Measurements from ENCODE around the gene ESYT3.
"Not testable (repeated sequence)": the region's sequence is repeated elsewhere in the genome, so short reads cannot be mapped to it uniquely, and the experiment has no call there.

Gene ESYT3

DNA sequence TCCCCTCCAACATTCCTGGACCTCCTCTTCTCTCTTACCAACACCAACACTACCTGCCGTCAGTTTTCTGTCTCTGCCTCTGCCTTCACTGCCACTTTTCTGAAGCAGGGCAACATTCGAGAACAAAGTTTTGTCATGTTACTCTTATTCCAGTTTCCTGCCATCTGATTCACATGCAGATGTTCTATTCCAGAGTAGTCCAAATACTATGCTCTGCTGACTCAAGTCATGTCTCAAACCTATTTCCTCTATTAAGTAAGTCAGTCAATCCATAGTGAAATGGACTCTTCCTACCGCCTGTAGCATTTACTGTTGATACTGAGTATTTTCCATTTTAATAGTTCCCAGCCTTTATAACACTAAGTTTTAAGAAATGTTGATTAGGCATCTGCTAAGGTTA lies 43.4 kb downstream of the ESYT3 start:
- TF ChIP-seq YY1 (IDR thresholded peaks at IDR 0.05; ENCODE audit: insufficient read depth, insufficient read length) = no peak
- no peak for TF ChIP-seq SUZ12 (IDR thresholded peaks at IDR 0.05; ENCODE audit: extremely low read depth, insufficient read depth, insufficient read length)
- no peak for TF ChIP-seq ZNF274 (IDR thresholded peaks at IDR 0.05; ENCODE audit: low read depth, low read length)
- Histone ChIP-seq H3K9me3 (ENCODE audit: insufficient read depth, low read length) (no peaks in the 10 kb centered on the region), H3K4me1 (ENCODE audit: insufficient read depth, insufficient read length) (no peaks in the 10 kb centered on the region), H3K9ac (ENCODE audit: insufficient read length, low read depth) (no peak overlapping the region), H3K27me3 (ENCODE audit: insufficient read depth, insufficient read length) (no peaks in the 10 kb centered on the region), H3K36me3 (ENCODE audit: insufficient read depth, insufficient read length, low read length) (peaks cover 18% of the 10 kb centered on the region), H3K4me3 (ENCODE audit: insufficient read length, low read depth) (no peak overlapping the region)
- DNase-seq (ENCODE audit: low read depth, low spot score) = no peak

DNA sequence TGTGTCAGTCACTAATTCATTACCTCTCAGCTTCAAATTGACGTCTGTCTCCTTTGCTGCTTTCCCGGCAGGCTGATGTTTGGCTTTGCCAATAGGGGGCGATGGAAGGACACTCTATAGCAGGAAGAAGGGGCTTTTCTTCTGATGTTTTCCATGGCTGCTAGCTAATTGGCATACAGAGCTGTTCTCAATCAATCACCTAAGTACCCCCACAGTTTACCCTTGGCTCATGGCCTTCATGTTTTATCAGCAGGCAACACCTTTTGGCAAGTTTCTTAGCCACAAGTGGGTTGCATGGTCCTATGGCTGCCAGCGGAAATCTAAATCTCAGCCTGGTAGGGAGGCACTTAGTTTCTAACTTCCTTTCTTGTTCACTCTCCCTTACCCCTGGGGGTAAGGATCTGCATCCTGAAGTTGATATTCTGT lies 45.0 kb downstream of the ESYT3 start:
- Histone ChIP-seq H3K9me3 (ENCODE audit: insufficient read depth, low read length) (peaks cover 10% of the 10 kb centered on the region; the same call in 1 of the 2 replicates), H3K36me3 (ENCODE audit: insufficient read depth, insufficient read length, low read length) (peaks cover 5% of the 10 kb centered on the region), H3K9ac (ENCODE audit: insufficient read length, low read depth) (no peak overlapping the region), H3K4me1 (ENCODE audit: insufficient read depth, insufficient read length) (no peaks in the 10 kb centered on the region), H3K4me3 (ENCODE audit: insufficient read length, low read depth) (no peak overlapping the region), H3K27me3 (ENCODE audit: insufficient read depth, insufficient read length) (no peaks in the 10 kb centered on the region)
- no peak for TF ChIP-seq SUZ12 (IDR thresholded peaks at IDR 0.05; ENCODE audit: extremely low read depth, insufficient read depth, insufficient read length)
- TF ChIP-seq ZNF274 (IDR thresholded peaks at IDR 0.05; ENCODE audit: low read depth, low read length) = no peak
- TF ChIP-seq YY1 (IDR thresholded peaks at IDR 0.05; ENCODE audit: insufficient read depth, insufficient read length) = no peak
- peak; percentile 56 for DNase-seq (ENCODE audit: low read depth, low spot score)

DNA sequence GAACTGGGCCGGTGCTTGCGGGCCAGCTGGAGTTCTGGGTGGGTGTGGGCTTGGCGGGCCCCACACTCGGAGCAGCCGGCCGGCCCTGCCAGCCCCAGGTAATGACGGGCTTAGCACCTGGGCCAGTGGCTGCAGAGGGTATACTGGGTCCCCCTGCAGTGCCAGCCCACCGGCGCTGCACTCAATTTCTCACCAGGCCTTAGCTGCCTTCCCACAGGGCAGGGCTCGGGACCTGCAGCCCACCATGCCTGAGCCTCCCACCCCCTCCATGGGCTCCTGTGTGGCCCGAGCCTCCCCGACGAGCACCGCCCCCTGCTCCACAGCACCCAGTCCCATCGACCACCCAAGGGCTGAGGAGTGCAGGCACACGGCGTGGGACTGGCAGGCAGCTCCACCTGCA lies 50.3 kb downstream of the ESYT3 start:
- H3K9me3 ChIP-seq (ENCODE audit: insufficient read depth, low read length) = peaks cover 34% of the 10 kb centered on the region
- not testable (repeated sequence) for H3K4me3 ChIP-seq (ENCODE audit: insufficient read length, low read depth); H3K4me1 ChIP-seq (ENCODE audit: insufficient read depth, insufficient read length); H3K9ac ChIP-seq (ENCODE audit: insufficient read length, low read depth); H3K36me3 ChIP-seq (ENCODE audit: insufficient read depth, insufficient read length, low read length); DNase-seq (ENCODE audit: low read depth, low spot score); H3K27me3 ChIP-seq (ENCODE audit: insufficient read depth, insufficient read length)

DNA sequence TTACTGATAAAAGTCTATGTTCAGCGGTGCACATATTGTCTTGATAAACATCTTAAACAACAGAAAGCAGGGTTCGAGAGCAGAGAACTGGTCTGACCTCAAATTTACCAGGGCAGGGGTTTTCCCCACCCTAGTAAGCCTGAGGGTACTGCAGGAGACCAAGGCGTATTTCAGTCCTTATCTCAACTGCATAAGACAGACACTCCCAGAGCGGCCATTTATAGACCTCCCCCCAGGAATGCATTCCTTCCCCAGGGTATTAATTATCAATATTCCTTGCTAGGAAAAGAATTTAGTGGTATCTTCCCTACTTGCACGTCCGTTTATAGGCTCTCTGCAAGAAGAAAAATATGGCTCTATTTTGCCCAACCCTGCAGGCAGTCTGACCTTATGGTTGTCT lies 52.2 kb downstream of the ESYT3 start:
- not testable (repeated sequence) for H3K4me1 ChIP-seq (ENCODE audit: insufficient read depth, insufficient read length); H3K27me3 ChIP-seq (ENCODE audit: insufficient read depth, insufficient read length); H3K4me3 ChIP-seq (ENCODE audit: insufficient read length, low read depth); H3K36me3 ChIP-seq (ENCODE audit: insufficient read depth, insufficient read length, low read length); DNase-seq (ENCODE audit: low read depth, low spot score); H3K9ac ChIP-seq (ENCODE audit: insufficient read length, low read depth)
- peaks cover 34% of the 10 kb centered on the region for H3K9me3 ChIP-seq (ENCODE audit: insufficient read depth, low read length)

DNA sequence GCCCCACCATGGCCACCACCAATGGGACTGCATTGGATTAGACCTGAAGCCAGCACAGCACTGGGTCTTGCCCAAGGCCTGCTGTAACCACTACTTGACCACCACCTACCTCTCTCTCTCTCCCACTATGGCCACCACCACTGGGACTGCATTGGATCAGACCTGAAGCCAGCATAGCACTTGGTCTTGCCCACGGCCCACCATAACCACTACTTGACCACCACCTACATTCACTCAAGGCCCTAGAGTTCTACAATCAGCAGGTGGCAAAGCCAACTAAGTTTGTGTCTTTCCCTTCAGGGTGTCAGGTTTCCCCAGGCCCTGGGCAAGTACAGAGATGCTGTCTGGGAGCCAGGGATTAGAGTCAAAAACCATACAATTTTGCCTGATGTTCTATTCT lies 57.6 kb downstream of the ESYT3 start:
- peaks cover 2% of the 10 kb centered on the region for H3K4me1 ChIP-seq (ENCODE audit: insufficient read depth, insufficient read length)
- peaks cover 3% of the 10 kb centered on the region for H3K36me3 ChIP-seq (ENCODE audit: insufficient read depth, insufficient read length, low read length)
- H3K27me3 ChIP-seq (ENCODE audit: insufficient read depth, insufficient read length) = no peaks in the 10 kb centered on the region
- no peak overlapping the region for H3K4me3 ChIP-seq (ENCODE audit: insufficient read length, low read depth)
- no peak for DNase-seq (ENCODE audit: low read depth, low spot score)
- H3K9me3 ChIP-seq (ENCODE audit: insufficient read depth, low read length) = peaks cover 8% of the 10 kb centered on the region
- TF ChIP-seq YY1 (IDR thresholded peaks at IDR 0.05; ENCODE audit: insufficient read depth, insufficient read length) = no peak
- TF ChIP-seq SUZ12 (IDR thresholded peaks at IDR 0.05; ENCODE audit: extremely low read depth, insufficient read depth, insufficient read length) = no peak
- no peak for TF ChIP-seq ZNF274 (IDR thresholded peaks at IDR 0.05; ENCODE audit: low read depth, low read length)
- H3K9ac ChIP-seq (ENCODE audit: insufficient read length, low read depth) = no peak overlapping the region

DNA sequence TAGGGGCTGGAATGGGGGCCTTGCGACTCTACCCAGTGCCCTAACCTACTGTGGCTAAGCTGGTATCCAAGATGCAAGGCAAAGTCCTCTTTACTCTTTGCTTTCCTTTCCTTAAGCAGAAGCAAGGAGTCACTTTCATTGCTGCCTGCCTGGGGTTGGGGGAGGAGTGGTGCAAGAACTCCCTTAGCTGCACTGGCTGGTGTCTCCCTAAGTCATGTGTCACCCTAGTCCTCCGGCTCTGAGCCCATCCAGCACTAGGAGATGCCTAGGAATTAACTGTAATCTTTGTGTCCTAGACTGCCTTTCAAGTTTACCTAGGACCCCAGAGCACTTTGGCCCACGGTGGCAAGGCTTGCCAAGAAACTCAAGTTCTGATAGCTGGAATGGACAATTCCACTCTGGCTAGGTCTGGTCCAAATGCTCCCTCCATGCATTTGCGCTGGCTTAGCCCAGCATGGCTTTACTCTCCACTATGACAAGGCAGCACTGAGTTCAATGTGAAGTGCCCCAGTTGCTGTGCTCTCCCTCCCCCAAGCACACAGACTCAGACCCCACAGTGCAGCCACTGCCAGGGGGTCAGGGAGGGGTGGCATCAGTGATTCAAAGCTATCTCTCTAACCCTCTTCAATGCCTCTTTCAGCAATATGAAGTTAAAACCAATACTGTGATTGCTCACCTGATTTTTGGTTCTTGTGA lies 58.7 kb downstream of the ESYT3 start:
- TF ChIP-seq SUZ12 (IDR thresholded peaks at IDR 0.05; ENCODE audit: extremely low read depth, insufficient read depth, insufficient read length) = no peak
- TF ChIP-seq YY1 (IDR thresholded peaks at IDR 0.05; ENCODE audit: insufficient read depth, insufficient read length) = no peak
- TF ChIP-seq ZNF274 (IDR thresholded peaks at IDR 0.05; ENCODE audit: low read depth, low read length) = no peak
- H3K9me3 ChIP-seq (ENCODE audit: insufficient read depth, low read length) = no peaks in the 10 kb centered on the region; the same call in 1 of the 2 replicates
- no peak overlapping the region for H3K9ac ChIP-seq (ENCODE audit: insufficient read length, low read depth)
- H3K4me1 ChIP-seq (ENCODE audit: insufficient read depth, insufficient read length) = peaks cover 2% of the 10 kb centered on the region
- H3K27me3 ChIP-seq (ENCODE audit: insufficient read depth, insufficient read length) = no peaks in the 10 kb centered on the region
- H3K36me3 ChIP-seq (ENCODE audit: insufficient read depth, insufficient read length, low read length) = peaks cover 3% of the 10 kb centered on the region
- H3K4me3 ChIP-seq (ENCODE audit: insufficient read length, low read depth) = no peak overlapping the region
- DNase-seq (ENCODE audit: low read depth, low spot score) = no peak

DNA sequence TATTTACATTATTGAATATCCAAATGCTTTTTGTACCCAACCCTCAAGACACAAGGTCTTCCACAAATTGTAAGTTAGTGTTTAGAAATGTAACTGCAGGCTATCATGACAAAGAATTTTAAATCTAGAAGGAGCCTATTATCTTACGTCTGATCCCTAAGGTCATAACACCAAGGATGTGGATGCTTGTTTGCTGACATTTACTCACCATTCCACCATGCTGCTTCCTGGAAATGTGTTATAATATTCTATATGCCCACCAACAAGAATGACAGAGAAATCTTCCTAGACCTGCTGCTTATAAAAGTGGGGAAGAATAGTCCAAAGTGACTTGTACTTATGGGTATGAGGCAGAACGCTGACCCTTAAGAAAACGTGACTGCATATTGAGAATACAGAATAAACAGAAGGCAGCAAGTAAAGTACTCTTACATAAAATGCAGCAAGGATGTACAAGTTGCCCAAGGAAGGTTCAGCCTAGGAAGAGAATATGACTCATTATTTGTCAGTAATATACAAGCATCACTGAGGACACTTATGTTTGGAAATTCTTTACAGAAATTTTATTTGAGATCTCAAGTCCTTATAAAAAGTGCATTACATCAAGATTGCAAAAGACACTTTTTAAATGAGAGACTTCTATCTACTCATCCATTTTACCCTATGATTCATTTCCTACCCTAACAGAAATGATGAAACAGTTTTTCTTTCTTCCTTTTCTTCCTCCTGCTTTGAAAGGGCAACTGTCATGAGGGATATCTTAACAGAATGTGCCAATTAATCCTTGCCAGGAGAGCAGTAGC lies 59.6 kb downstream of the ESYT3 start:
- Histone ChIP-seq H3K27me3 (ENCODE audit: insufficient read depth, insufficient read length) (no peaks in the 10 kb centered on the region), H3K9me3 (ENCODE audit: insufficient read depth, low read length) (no peaks in the 10 kb centered on the region; the same call in 1 of the 2 replicates), H3K9ac (ENCODE audit: insufficient read length, low read depth) (no peak overlapping the region), H3K36me3 (ENCODE audit: insufficient read depth, insufficient read length, low read length) (peaks cover 3% of the 10 kb centered on the region), H3K4me1 (ENCODE audit: insufficient read depth, insufficient read length) (peaks cover 2% of the 10 kb centered on the region), H3K4me3 (ENCODE audit: insufficient read length, low read depth) (no peak overlapping the region)
- TF ChIP-seq ZNF274 (IDR thresholded peaks at IDR 0.05; ENCODE audit: low read depth, low read length) (no peak), YY1 (IDR thresholded peaks at IDR 0.05; ENCODE audit: insufficient read depth, insufficient read length) (no peak), SUZ12 (IDR thresholded peaks at IDR 0.05; ENCODE audit: extremely low read depth, insufficient read depth, insufficient read length) (no peak)
- DNase-seq (ENCODE audit: low read depth, low spot score) = no peak

Measured in NT2/D1 (cell line).